Endometrium (tissue), 2 donors: Measurements from ENCODE around the gene BYSL.

Experiments
- FAIRE-seq: peaks from 2 replicates; lab custom pipeline; 2012; peaks lifted over from hg19 to GRCh38; lab: Jason Lieb, UNC
- donor health status: control.
- donor health status: control.

Gene BYSL

GRCh38 chr6:41914869-41915530 is 6.3 kb upstream of the BYSL start:
- FAIRE-seq: no peak

GRCh38 chr6:41917528-41917927 is 3.8 kb upstream of the BYSL start:
- no peak for FAIRE-seq

- FAIRE-seq: no peak
Measured at GRCh38 chr6:41921712-41921998, 356 bp downstream of the BYSL start.

GRCh38 chr6:41922154-41922553 is 855 bp downstream of the BYSL start:
- FAIRE-seq: no peak

GRCh38 chr6:41927253-41927652 is 6.0 kb downstream of the BYSL start:
- FAIRE-seq: no peak

- FAIRE-seq: no peak
Measured at GRCh38 chr6:41929924-41930323, 8.6 kb downstream of the BYSL start.

GRCh38 chr6:41931792-41932191 is 10.5 kb downstream of the BYSL start:
- no peak for FAIRE-seq

- no peak for FAIRE-seq
Measured at GRCh38 chr6:41932378-41932777, 11.1 kb downstream of the BYSL start.

GRCh38 chr6:41934278-41935192 is 13.2 kb downstream of the BYSL start:
- no peak for FAIRE-seq

GRCh38 chr6:41935193-41935574 is 13.9 kb downstream of the BYSL start:
- FAIRE-seq: no peak

- no peak for FAIRE-seq
Measured at GRCh38 chr6:41935685-41936072, 14.4 kb downstream of the BYSL start.

GRCh38 chr6:41936073-41936837 is 15.0 kb downstream of the BYSL start:
- FAIRE-seq: no peak

GRCh38 chr6:41937472-41937860 is 16.2 kb downstream of the BYSL start:
- FAIRE-seq: no peak

GRCh38 chr6:41937861-41938574 is 16.7 kb downstream of the BYSL start:
- no peak for FAIRE-seq

GRCh38 chr6:41938590-41939175 is 17.4 kb downstream of the BYSL start:
- no peak for FAIRE-seq

GRCh38 chr6:41939176-41939847 is 18.0 kb downstream of the BYSL start:
- FAIRE-seq: no peak

GRCh38 chr6:41939848-41940758 is 18.8 kb downstream of the BYSL start:
- FAIRE-seq: no peak

GRCh38 chr6:41940759-41941279 is 19.5 kb downstream of the BYSL start:
- no peak for FAIRE-seq

- FAIRE-seq: no peak
Measured at GRCh38 chr6:41941280-41942066, 20.2 kb downstream of the BYSL start, which contains the start of gene CCND3. CCND3 (minus strand) TSS chr6:41941808; CDS start chr6:41941649, 159 bp downstream.
